Central memory CD8-positive, alpha-beta T cell (primary cell): ENCODE data around the gene SOX5.

Source experiments
- ATAC-seq: fragments of 150-1000 bp; cut with Tn5 transposase; replicated peaks from 2 replicates; pipeline ENCODE4 v1.10.0; 2022; ENCODE audit warnings: mild to moderate bottlenecking, moderate FRiP score, moderate number of reproducible peaks; ENCODE audit not compliant: poor library complexity, severe bottlenecking; ENCODE audit errors: extremely low read depth
- DNase-seq, 2 donors: peaks; one replicate each; pipeline ENCODE4 v3.0.0; 2021; ENCODE audit warnings: low spot score in 2 of 2
- H3K27ac Mint-ChIP-seq: one replicate; pipeline ENCODE4 v1.8.0; 2022; ENCODE audit warnings: low read depth, mild to moderate bottlenecking, moderate library complexity, mixed read lengths
- H3K27me3 Mint-ChIP-seq: one replicate; pipeline ENCODE4 v1.8.0; 2022; ENCODE audit warnings: mixed read lengths
- H3K36me3 Mint-ChIP-seq: one replicate; pipeline ENCODE4 v1.8.0; 2022; ENCODE audit warnings: mild to moderate bottlenecking, moderate library complexity, mixed read lengths; ENCODE audit not compliant: insufficient read depth
- H3K4me1 Mint-ChIP-seq: one replicate; pipeline ENCODE4 v1.8.0; 2022; ENCODE audit warnings: mixed read lengths
- H3K4me3 Mint-ChIP-seq: one replicate; pipeline ENCODE4 v1.8.0; 2022; ENCODE audit warnings: mild to moderate bottlenecking, moderate library complexity, mixed read lengths
- H3K9me3 Mint-ChIP-seq: one replicate; pipeline ENCODE4 v1.8.0; 2022; ENCODE audit warnings: mixed read lengths

Gene SOX5

DNA sequence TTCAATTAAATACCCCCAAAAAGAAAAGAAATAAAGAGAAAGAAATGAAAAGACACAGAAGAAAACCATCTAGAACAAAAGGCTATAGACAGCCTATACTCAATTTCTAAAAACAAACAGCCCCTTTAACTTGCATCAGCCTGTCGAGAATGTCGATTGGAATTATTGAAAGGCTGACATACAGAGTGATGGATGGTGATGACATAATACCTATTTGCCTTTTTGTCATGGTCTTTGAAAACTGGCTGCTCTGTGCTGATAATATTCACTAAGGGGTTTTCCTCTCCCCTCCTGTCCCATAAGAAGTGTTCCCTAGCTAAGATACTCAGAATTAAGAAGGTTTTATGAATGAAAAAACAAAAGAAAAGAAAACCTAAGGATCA, 393.7 kb downstream of the SOX5 start:
- no peak overlapping the region for H3K4me3 Mint-ChIP-seq
- DNase-seq (no peak), ATAC-seq (no peak)
- no peaks in the 10 kb centered on the region for H3K4me1 Mint-ChIP-seq
- H3K27me3 Mint-ChIP-seq = no peaks in the 10 kb centered on the region
- peaks cover 8% of the 10 kb centered on the region for H3K9me3 Mint-ChIP-seq
- no peaks in the 10 kb centered on the region for H3K36me3 Mint-ChIP-seq
- no peak overlapping the region for H3K27ac Mint-ChIP-seq

DNA sequence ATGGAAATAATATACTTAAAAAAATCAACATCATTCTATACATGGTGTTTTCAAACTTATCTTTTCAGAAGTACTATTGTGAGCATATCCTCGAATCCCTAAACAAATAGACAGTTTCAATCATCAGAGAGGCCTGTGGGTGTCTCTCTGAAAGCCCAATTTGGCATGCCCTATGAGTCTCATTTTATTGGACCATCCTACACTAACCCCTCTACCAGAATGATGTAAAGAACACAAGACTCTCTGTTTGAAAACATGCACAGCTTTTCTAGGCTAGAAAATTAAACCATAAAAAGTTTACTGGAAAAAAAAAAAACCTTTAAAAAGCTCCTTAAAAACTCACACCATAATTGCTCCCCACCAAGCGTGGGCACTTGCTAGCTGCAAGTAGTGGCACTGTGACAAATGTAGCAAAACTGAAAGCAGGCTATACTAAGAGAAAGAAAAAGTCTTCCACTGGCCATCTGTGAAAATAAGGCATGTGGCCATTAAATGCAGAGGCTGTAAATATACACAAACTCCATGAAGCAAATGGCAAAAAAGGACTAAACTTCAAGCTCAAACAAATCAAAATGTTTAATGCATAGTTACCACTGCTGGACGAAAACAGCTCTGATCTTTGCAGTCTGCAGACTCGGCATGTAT, 394.2 kb downstream of the SOX5 start:
- Mint-ChIP-seq H3K27ac (no peak overlapping the region), H3K36me3 (no peaks in the 10 kb centered on the region), H3K27me3 (no peaks in the 10 kb centered on the region), H3K4me1 (no peaks in the 10 kb centered on the region), H3K4me3 (no peak overlapping the region), H3K9me3 (peaks cover 9% of the 10 kb centered on the region)
- ATAC-seq = no peak
- DNase-seq = no peak

- no peak overlapping the region for H3K27ac Mint-ChIP-seq
- H3K27me3 Mint-ChIP-seq = no peaks in the 10 kb centered on the region
- H3K36me3 Mint-ChIP-seq = no peaks in the 10 kb centered on the region
- no peak overlapping the region for H3K4me3 Mint-ChIP-seq
- DNase-seq = no peak
- H3K9me3 Mint-ChIP-seq = peaks cover 9% of the 10 kb centered on the region
- no peaks in the 10 kb centered on the region for H3K4me1 Mint-ChIP-seq
- no peak for ATAC-seq
Measured at GRCh38 chr12:23552417-23552816, 397.1 kb downstream of the SOX5 start.

- Mint-ChIP-seq H3K27ac (no peak overlapping the region), H3K4me3 (no peak overlapping the region), H3K27me3 (no peaks in the 10 kb centered on the region), H3K4me1 (no peaks in the 10 kb centered on the region), H3K9me3 (peaks cover 9% of the 10 kb centered on the region), H3K36me3 (no peaks in the 10 kb centered on the region)
- ATAC-seq (no peak), DNase-seq (no peak)
Measured at GRCh38 chr12:23550753-23551152, 398.7 kb downstream of the SOX5 start.

DNA sequence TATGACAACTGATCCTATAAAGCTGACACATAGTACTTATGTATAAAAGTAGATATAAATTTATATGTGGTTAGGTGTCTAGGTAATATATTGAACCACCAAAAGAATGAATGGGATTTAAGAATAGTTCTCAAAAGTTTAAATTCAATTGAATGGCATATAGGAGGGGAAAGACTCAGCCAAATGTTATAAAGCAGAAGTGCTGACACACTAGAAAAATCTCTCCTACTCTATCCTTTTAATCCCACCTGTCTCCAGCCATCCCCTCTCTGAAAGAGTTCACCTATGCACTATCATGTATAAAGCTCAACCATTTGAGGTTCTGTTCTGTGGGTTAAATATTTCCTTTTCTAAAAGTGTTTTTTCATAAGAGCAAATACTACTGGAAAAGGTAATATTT, 400.7 kb downstream of the SOX5 start:
- ATAC-seq (no peak), DNase-seq (no peak)
- Mint-ChIP-seq H3K4me3 (no peak overlapping the region), H3K27ac (no peak overlapping the region), H3K27me3 (no peaks in the 10 kb centered on the region), H3K9me3 (peaks cover 9% of the 10 kb centered on the region), H3K36me3 (no peaks in the 10 kb centered on the region), H3K4me1 (no peaks in the 10 kb centered on the region)

- Mint-ChIP-seq H3K36me3 (no peaks in the 10 kb centered on the region), H3K27ac (no peak overlapping the region), H3K4me1 (no peaks in the 10 kb centered on the region), H3K9me3 (peaks cover 9% of the 10 kb centered on the region), H3K4me3 (no peak overlapping the region), H3K27me3 (no peaks in the 10 kb centered on the region)
- no peak for DNase-seq
- ATAC-seq = no peak
Measured at GRCh38 chr12:23546756-23547155, 402.7 kb downstream of the SOX5 start.

- H3K4me1 Mint-ChIP-seq = no peaks in the 10 kb centered on the region
- H3K36me3 Mint-ChIP-seq = no peaks in the 10 kb centered on the region
- DNase-seq = no peak
- no peak for ATAC-seq
- no peak overlapping the region for H3K27ac Mint-ChIP-seq
- H3K27me3 Mint-ChIP-seq = no peaks in the 10 kb centered on the region
- H3K9me3 Mint-ChIP-seq = peaks cover 5% of the 10 kb centered on the region
- no peak overlapping the region for H3K4me3 Mint-ChIP-seq
Measured at GRCh38 chr12:23543767-23544166, 405.7 kb downstream of the SOX5 start.

GRCh38 chr12:23542187-23542586, 407.3 kb downstream of the SOX5 start:
- ATAC-seq (no peak), DNase-seq (no peak)
- Mint-ChIP-seq H3K27me3 (no peaks in the 10 kb centered on the region), H3K27ac (no peak overlapping the region), H3K4me1 (no peaks in the 10 kb centered on the region), H3K9me3 (peaks cover 5% of the 10 kb centered on the region), H3K36me3 (no peaks in the 10 kb centered on the region), H3K4me3 (no peak overlapping the region)

DNA sequence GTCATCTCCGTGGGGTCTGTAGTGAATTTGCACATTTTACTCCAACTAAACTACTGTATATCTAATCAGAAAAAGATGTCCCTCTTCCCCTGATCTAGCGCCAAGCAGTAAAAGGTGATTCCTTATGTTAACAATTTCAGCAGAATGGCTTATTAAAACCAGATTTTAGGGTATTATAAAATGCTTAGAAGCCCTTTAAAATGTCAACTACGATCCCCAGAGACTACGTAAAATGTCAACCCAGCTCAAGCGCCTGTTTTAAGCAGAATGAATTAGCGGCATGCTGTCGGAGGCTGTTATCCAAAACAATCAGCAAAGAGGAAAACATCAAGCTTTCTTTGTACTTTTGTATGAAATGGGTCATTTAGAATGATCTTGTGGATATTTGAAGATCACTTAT, 408.9 kb downstream of the SOX5 start:
- no peaks in the 10 kb centered on the region for H3K36me3 Mint-ChIP-seq
- H3K4me3 Mint-ChIP-seq = no peak overlapping the region
- H3K27me3 Mint-ChIP-seq = no peaks in the 10 kb centered on the region
- H3K27ac Mint-ChIP-seq = no peak overlapping the region
- H3K4me1 Mint-ChIP-seq = no peaks in the 10 kb centered on the region
- ATAC-seq (no peak), DNase-seq (no peak)
- H3K9me3 Mint-ChIP-seq = peaks cover 5% of the 10 kb centered on the region

- Mint-ChIP-seq H3K36me3 (no peaks in the 10 kb centered on the region), H3K27ac (no peak overlapping the region), H3K4me1 (no peaks in the 10 kb centered on the region), H3K27me3 (no peaks in the 10 kb centered on the region), H3K9me3 (peaks cover 15% of the 10 kb centered on the region), H3K4me3 (no peak overlapping the region)
- no peak for ATAC-seq
- DNase-seq = no peak
Measured at GRCh38 chr12:23536293-23536692, 413.2 kb downstream of the SOX5 start.

- ATAC-seq = no peak
- Mint-ChIP-seq H3K27me3 (no peaks in the 10 kb centered on the region), H3K36me3 (no peaks in the 10 kb centered on the region), H3K4me1 (no peaks in the 10 kb centered on the region), H3K27ac (no peak overlapping the region), H3K9me3 (peaks cover 16% of the 10 kb centered on the region), H3K4me3 (no peak overlapping the region)
- DNase-seq = no peak
Measured at GRCh38 chr12:23535441-23535840, 414.0 kb downstream of the SOX5 start.

- peaks cover 12% of the 10 kb centered on the region for H3K9me3 Mint-ChIP-seq
- no peak overlapping the region for H3K27ac Mint-ChIP-seq
- DNase-seq (no peak), ATAC-seq (no peak)
- no peaks in the 10 kb centered on the region for H3K27me3 Mint-ChIP-seq
- no peaks in the 10 kb centered on the region for H3K36me3 Mint-ChIP-seq
- no peaks in the 10 kb centered on the region for H3K4me1 Mint-ChIP-seq
- no peak overlapping the region for H3K4me3 Mint-ChIP-seq
Measured at GRCh38 chr12:23534196-23534595, 415.3 kb downstream of the SOX5 start.

DNA sequence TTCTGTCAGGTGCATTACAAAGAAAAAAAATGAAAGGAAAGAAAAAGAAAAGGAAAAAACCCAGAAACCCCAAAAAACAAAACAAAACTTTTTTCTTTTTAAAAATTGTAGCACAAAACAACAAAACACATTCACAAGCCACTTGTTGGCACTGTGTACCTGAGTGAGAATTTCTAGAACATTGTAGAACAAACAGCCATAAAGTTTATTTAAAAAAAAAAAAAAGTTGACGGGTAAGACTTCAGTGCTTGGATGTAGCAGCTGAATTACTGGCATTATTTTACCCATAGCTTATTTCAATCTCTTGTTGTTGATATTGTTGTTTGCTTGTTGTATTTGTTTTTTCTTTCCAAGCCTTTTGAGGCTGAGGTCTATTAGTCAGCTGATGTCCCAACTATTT, 415.8 kb downstream of the SOX5 start:
- no peaks in the 10 kb centered on the region for H3K27me3 Mint-ChIP-seq

DNA sequence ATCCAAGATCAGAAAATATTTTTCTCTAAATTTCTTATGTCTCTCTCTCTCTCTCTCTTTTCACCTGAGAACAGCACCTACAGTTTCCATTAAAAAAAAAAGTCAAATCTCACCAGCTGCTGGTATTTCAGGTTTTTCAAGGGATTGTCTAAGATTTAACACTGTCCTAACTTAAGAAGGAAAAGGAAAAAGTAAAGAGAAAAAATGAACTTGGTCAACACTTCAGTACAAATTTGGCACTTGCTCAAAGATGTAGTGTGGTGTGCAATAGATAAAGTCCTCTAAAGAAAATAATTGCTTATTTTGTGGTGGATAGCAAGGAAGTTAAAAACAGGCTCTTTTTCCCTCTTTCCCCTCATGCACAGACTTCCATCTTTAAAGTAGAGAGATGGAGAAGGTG, 416.2 kb downstream of the SOX5 start:
- H3K27ac Mint-ChIP-seq = no peak overlapping the region
- no peak for ATAC-seq

More for the DNA sequence above, 415.8 kb downstream of the SOX5 start:
- H3K9me3 Mint-ChIP-seq = peaks cover 10% of the 10 kb centered on the region
- H3K27ac Mint-ChIP-seq = no peak overlapping the region
- H3K4me1 Mint-ChIP-seq = no peaks in the 10 kb centered on the region
- no peaks in the 10 kb centered on the region for H3K36me3 Mint-ChIP-seq
- DNase-seq (no peak), ATAC-seq (no peak)
- H3K4me3 Mint-ChIP-seq = no peak overlapping the region

More for the DNA sequence above, 416.2 kb downstream of the SOX5 start:
- DNase-seq = no peak
- Mint-ChIP-seq H3K36me3 (no peaks in the 10 kb centered on the region), H3K4me1 (no peaks in the 10 kb centered on the region), H3K9me3 (peaks cover 10% of the 10 kb centered on the region), H3K27me3 (no peaks in the 10 kb centered on the region), H3K4me3 (no peak overlapping the region)
